Bronchial epithelial cell (primary cell): ENCODE measurements around the gene RPGRIP1L. TPM values are rescaled to one million over a fixed set of nuclear protein-coding genes. Genes with fewer than 3 reads are reported as not detected.

Source experiments
- DNase-seq: peaks from one replicate; pipeline ENCODE4 v3.0.0-alpha.2; 2010; ENCODE audit warnings: low read depth
- FAIRE-seq: peaks from 2 replicates; lab custom pipeline; 2011; peaks lifted over from hg19 to GRCh38; lab: Jason Lieb, UNC
- H3K27me3 ChIP-seq: 2 replicates; pipeline ENCODE4 v1.5.1; 2011; ENCODE audit warnings: low read length; ENCODE audit not compliant: control insufficient read depth, insufficient read depth
- H3K36me3 ChIP-seq: 2 replicates; pipeline ENCODE4 v1.5.1; 2011; ENCODE audit warnings: low read length; ENCODE audit not compliant: control insufficient read depth, insufficient read depth
- H3K4me3 ChIP-seq: 2 replicates; pipeline ENCODE4 v1.5.1; 2011; ENCODE audit warnings: mild to moderate bottlenecking, low read depth, low read length, control low read depth
- CTCF ChIP-seq: IDR thresholded peaks from 2 replicates; pipeline ENCODE4 v1.5.1; 2011; ENCODE audit warnings: mild to moderate bottlenecking, moderate library complexity, low read length, control low read depth, inconsistent platforms; ENCODE audit not compliant: insufficient read depth, severe bottlenecking
- total RNA-seq: library from RNA; depleted of rRNA; stranded (reverse); fragments of >200 nt; gene quantifications from 2 replicates; pipeline ENCODE4 v1.2.1, GENCODE V29; 2014

RPGRIP1L gene
- total RNA-seq, 1 donor from 2014 or later, result 2.9 TPM

DNA sequence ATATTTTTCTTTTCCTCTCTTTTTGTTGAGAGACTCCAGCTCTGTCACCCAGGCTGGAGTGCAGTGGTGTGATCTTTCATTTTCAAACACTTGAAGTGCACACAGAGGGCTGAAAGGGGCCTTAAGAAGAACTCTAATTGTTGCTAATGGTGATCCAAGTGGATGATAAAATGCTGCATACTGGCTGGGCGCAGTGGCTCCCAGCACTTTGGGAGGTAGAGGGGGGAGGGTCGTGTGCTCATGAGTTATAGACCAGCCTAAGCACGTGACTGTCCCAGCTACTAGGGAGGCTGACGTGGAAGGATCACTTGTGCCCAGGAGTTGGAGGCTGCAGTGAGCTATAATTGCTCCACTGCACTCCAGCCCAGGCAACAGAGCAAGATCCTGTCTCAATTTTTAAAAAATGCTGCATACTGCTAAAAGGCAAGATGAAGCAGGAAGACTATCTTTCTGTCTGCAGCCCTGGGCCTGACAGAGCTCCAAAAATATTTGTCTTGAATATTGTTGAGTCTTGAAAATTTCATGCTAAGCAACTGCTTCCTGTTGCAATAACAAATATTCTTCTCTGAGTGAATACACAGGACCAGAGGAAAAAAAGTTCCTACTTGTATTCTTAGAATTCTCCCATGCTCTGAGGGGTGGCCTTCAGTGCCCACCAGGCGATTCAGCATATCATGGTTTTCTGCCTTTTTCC is 137.0 kb downstream of the RPGRIP1L start:
- DNase-seq (peak; percentile 7), FAIRE-seq (no peak)
- H3K4me3 ChIP-seq, result no peak overlapping the region
- no peaks in the 10 kb centered on the region for H3K27me3 ChIP-seq
- no peak for TF ChIP-seq CTCF
- no peaks in the 10 kb centered on the region for H3K36me3 ChIP-seq

DNA sequence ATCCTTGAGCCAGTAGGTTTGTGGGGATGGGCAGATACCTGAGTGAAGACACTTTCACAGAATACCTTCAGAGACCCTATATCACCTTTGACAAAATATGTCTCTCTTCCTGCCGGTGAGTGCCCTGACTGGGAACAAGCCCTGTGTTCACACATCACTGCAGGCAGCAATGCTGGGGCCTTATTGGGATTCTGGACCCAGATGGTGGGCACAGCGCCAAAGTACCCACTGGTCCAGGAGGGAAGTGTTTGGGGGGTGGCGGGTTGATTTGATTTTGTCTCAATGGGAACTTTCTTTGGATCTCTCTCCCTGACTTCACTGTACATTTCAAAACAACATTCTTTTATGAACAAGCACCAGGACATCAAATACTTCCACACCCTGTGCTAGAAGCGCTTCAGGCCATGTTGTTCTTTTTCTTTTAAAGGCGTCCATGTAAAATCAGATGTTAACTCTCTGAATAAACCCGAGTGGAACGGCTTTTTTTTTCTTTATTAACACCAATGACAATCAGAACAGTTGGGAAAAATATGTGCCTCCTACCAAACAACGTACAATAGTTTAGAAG is 138.3 kb downstream of the RPGRIP1L start:
- H3K4me3 ChIP-seq, result no peak overlapping the region
- DNase-seq (no peak), FAIRE-seq (no peak)
- H3K27me3 ChIP-seq, result no peaks in the 10 kb centered on the region
- no peak for TF ChIP-seq CTCF
- no peaks in the 10 kb centered on the region for H3K36me3 ChIP-seq

DNA sequence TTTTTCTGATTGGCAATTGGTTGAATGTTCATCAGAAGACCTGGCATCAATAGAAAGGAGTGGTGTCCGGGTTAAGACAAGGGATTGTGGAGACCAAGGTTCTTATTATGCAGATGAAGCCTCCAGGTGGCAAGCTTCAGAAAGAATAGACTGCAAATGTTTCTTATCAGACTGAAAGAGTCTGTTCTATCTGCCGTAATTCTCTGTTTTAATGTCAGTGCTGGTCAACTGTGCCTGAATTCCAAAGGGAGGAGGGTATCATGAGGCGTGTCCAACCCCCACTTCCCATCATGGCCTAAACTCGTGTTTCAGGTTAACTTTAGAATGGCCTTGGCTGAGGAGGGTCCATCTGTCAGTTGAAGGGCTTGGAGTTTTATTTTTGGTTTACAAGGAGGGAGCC is 140.2 kb downstream of the RPGRIP1L start:
- TF ChIP-seq CTCF, result no peak
- H3K36me3 ChIP-seq, result no peaks in the 10 kb centered on the region
- FAIRE-seq (no peak), DNase-seq (no peak)
- no peak overlapping the region for H3K4me3 ChIP-seq
- no peaks in the 10 kb centered on the region for H3K27me3 ChIP-seq

DNA sequence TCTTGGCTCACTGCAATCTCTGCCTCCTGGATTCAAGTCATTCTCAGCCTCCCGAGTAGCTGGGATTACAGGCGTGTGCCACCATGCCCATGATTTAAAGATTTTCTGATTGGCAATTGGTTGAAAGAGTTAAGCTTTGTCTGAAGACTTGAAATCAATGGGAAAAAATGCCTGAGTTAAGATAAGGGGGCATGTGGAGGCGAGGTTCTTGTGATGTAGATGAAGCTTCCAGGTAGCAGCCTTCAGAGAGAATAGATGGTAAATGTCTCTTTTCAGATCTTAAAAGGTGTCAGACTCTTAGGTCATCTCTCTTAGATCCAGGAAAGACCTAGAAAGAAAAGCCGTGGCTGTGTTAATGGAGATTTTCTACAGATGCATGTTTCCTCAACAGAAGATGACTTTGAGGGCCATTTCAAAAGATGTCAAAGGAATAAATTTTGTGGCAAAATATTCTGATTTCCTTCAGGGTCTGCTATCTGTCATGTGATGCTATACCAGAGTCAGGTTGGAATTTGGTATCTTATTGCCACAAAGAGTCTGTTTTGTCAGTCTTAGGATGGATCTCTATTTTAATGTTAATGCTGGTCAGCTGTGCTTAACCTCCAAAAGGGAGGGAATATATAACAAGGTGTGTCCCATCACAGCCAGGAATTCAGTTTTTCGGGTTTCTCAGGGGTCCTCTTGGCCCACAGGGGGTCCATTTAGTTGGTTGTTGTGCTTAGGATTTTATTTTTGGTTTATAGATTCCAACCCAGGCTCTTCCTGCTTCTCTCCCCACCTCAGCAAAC is 142.4 kb downstream of the RPGRIP1L start:
- Histone ChIP-seq H3K27me3 (no peaks in the 10 kb centered on the region), H3K36me3 (no peaks in the 10 kb centered on the region), H3K4me3 (no peak overlapping the region)
- FAIRE-seq (no peak), DNase-seq (no peak)
- TF ChIP-seq CTCF, result no peak

GRCh38 chr16:53559270-53559951 is 144.2 kb downstream of the RPGRIP1L start:
- no peak for FAIRE-seq
- Histone ChIP-seq H3K4me3 (no peak overlapping the region), H3K27me3 (no peaks in the 10 kb centered on the region), H3K36me3 (no peaks in the 10 kb centered on the region)
- no peak for DNase-seq
- TF ChIP-seq CTCF, result no peak
